Measurements from ENCODE around the gene PRDM1. TPM values are rescaled to one million over a fixed set of nuclear protein-coding genes. Genes with fewer than 3 reads are reported as not detected.
A peak's percentile ranks its signal among the peaks of the same experiment; 100 is the strongest.

Gene PRDM1
- total RNA-seq, 1 donor from 2014 or later, result 17.5 TPM

- peaks cover 8% of the 10 kb centered on the region for H3K27me3 ChIP-seq
- DNase-seq (no peak), ATAC-seq (no peak)
- intact Hi-C loops (cut with DNase I), result no loop called here
- peak; percentile 9 for TF ChIP-seq CTCF (IDR thresholded peaks at IDR 0.05)
- H3K9me3 ChIP-seq, result no peaks in the 10 kb centered on the region
- H3K4me1 ChIP-seq, result peaks cover 15% of the 10 kb centered on the region
- H3K27ac ChIP-seq, result no peak overlapping the region
- H3K4me3 ChIP-seq, result peak overlapping the region; percentile 51
- no peaks in the 10 kb centered on the region for H3K36me3 ChIP-seq
These were observed 3.9 kb downstream of the PRDM1 start for GRCh38 chr6:106090001-106090400.

DNA sequence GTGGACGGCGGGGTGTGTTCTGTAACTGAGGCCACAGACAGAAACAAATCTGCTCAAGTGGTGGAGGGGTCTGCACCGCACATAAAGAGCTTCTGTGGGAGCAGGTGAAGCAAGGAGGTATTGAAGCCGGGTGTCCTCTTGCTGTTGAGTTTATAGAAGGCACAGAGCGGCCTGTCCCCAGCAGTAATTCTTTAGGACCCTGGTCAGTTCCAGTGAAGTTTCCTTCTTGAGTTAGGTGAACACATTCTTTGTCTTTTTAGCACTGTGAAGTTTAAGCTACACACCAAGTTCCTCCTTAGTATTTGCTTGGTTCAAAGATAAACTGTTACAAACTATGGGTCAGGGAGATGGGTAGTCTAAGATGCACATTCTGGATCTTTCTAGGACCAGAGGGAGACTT, 6.1 kb downstream of the PRDM1 start:
- H3K4me3 ChIP-seq, result no peak overlapping the region

GRCh38 chr6:106094261-106094963, 8.3 kb downstream of the PRDM1 start:
- no peaks in the 10 kb centered on the region for H3K36me3 ChIP-seq
- peaks cover 8% of the 10 kb centered on the region for H3K27me3 ChIP-seq
- intact Hi-C loops (cut with DNase I), result no loop called here
- DNase-seq (no peak), ATAC-seq (no peak)
- peaks cover 20% of the 10 kb centered on the region for H3K4me1 ChIP-seq
- no peak overlapping the region for H3K27ac ChIP-seq
- H3K9me3 ChIP-seq, result no peaks in the 10 kb centered on the region
- TF ChIP-seq CTCF (IDR thresholded peaks at IDR 0.05), result no peak
- H3K4me3 ChIP-seq, result no peak overlapping the region

More for the DNA sequence above, 6.1 kb downstream of the PRDM1 start:
- H3K27me3 ChIP-seq, result peaks cover 12% of the 10 kb centered on the region
- no peaks in the 10 kb centered on the region for H3K36me3 ChIP-seq
- intact Hi-C loops (cut with DNase I), result no loop called here
- ATAC-seq (no peak), DNase-seq (no peak)
- TF ChIP-seq CTCF (IDR thresholded peaks at IDR 0.05), result no peak
- H3K27ac ChIP-seq, result no peak overlapping the region
- no peaks in the 10 kb centered on the region for H3K9me3 ChIP-seq
- peaks cover 11% of the 10 kb centered on the region for H3K4me1 ChIP-seq

DNA sequence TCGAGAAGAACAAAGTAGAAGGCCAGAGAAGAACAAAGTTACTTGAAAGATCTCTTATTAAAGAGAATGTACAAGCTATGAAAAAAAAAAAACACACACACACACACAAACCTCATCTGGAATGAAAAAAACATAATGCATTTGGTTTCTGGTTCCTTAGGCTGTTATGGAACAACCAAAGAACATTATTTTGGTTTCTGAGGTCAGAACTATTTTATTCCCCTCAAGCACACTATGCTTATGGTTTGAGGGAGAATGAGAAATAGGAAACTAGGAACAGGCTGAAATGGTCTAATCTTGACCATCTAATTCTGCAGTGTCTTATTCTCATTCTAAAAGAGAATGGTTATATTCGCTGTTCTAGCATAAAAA, 8.8 kb downstream of the PRDM1 start:
- intact Hi-C loops (cut with DNase I), result no loop called here
- no peak for TF ChIP-seq CTCF (IDR thresholded peaks at IDR 0.05)
- H3K4me1 ChIP-seq, result peaks cover 20% of the 10 kb centered on the region
- ATAC-seq (no peak), DNase-seq (no peak)
- H3K27ac ChIP-seq, result no peak overlapping the region
- H3K36me3 ChIP-seq, result no peaks in the 10 kb centered on the region
- no peak overlapping the region for H3K4me3 ChIP-seq
- H3K9me3 ChIP-seq, result no peaks in the 10 kb centered on the region
- H3K27me3 ChIP-seq, result peaks cover 11% of the 10 kb centered on the region

- peak overlapping the region; percentile 83 for H3K27ac ChIP-seq
- no peak for DNase-seq
- H3K9me3 ChIP-seq, result no peaks in the 10 kb centered on the region
- peaks cover 27% of the 10 kb centered on the region for H3K27me3 ChIP-seq
- H3K36me3 ChIP-seq, result peaks cover 6% of the 10 kb centered on the region
- H3K4me1 ChIP-seq, result peaks cover 20% of the 10 kb centered on the region
- peak; percentile 78 for ATAC-seq
- TF ChIP-seq CTCF (IDR thresholded peaks at IDR 0.05), result no peak
- intact Hi-C loops (cut with DNase I), result no loop called here
- peak overlapping the region; percentile 51 for H3K4me3 ChIP-seq
These were observed 11.5 kb downstream of the PRDM1 start for GRCh38 chr6:106097411-106098231.

Data from upper lobe of right lung (tissue), 1 donor.